Stimulated activated CD4-positive, alpha-beta T cell treated with anti-CD3 and anti-CD28 coated beads, Interleukin-12 subunit alpha, Interleukin-12 subunit beta, amount 100 ng/mL, for 24 hours (primary cell): ENCODE results near the gene ACADS.
A peak's percentile ranks its signal among the peaks of the same experiment; 100 is the strongest.

Experiments
- DNase-seq, 2 experiments: peaks; one replicate each; pipeline ENCODE4 v3.0.0-alpha.2; 2020; ENCODE audit warnings: low read depth in 2 of 2

Gene ACADS

GRCh38 chr12:120700886-120701285, 24.7 kb upstream of the ACADS start:
- DNase-seq: no peak

GRCh38 chr12:120702637-120703036, 23.0 kb upstream of the ACADS start:
- no peak for DNase-seq

GRCh38 chr12:120703311-120703942, 22.2 kb upstream of the ACADS start:
- DNase-seq: no peak

- DNase-seq: no peak
Observed at GRCh38 chr12:120705618-120706017, 20.0 kb upstream of the ACADS start.

GRCh38 chr12:120706029-120706428, 19.6 kb upstream of the ACADS start:
- DNase-seq: no peak

- no peak for DNase-seq
Observed at GRCh38 chr12:120708651-120709050, 17.0 kb upstream of the ACADS start.

- peak; percentile 51 to 66 for DNase-seq
Observed at GRCh38 chr12:120710031-120710804, 15.4 kb upstream of the ACADS start, which contains the start of gene UNC119B. Gene UNC119B, plus strand, starts transcription at chr12:120710458. Its CDS starts 17 bp downstream, at chr12:120710475.

GRCh38 chr12:120710805-120711296, 14.8 kb upstream of the ACADS start:
- DNase-seq: peak in 1 of 2 experiments; percentile 12

- DNase-seq: no peak
Observed at GRCh38 chr12:120711411-120711810, 14.2 kb upstream of the ACADS start.

- DNase-seq: no peak
Observed at GRCh38 chr12:120712610-120713009, 13.0 kb upstream of the ACADS start.

- peak; percentile 35 to 60 for DNase-seq
Observed at GRCh38 chr12:120713861-120714482, 11.7 kb upstream of the ACADS start.

GRCh38 chr12:120718055-120718454, 7.6 kb upstream of the ACADS start:
- DNase-seq: no peak

GRCh38 chr12:120719072-120719471, 6.6 kb upstream of the ACADS start:
- no peak for DNase-seq

- DNase-seq: no peak
Observed at GRCh38 chr12:120719496-120720233, 6.0 kb upstream of the ACADS start.

GRCh38 chr12:120720234-120720986, 5.2 kb upstream of the ACADS start:
- DNase-seq: no peak

GRCh38 chr12:120720987-120721801, 4.4 kb upstream of the ACADS start:
- DNase-seq: no peak

- DNase-seq: no peak
Observed at GRCh38 chr12:120721866-120722265, 3.8 kb upstream of the ACADS start.

GRCh38 chr12:120722784-120723183, 2.8 kb upstream of the ACADS start:
- no peak for DNase-seq

GRCh38 chr12:120724720-120725119, 906 bp upstream of the ACADS start:
- DNase-seq: no peak

GRCh38 chr12:120725151-120725658, 421 bp upstream of the ACADS start:
- DNase-seq: no peak
